ENCODE results near the gene HYAL4. TPM values are rescaled to one million over a fixed set of nuclear protein-coding genes. Genes with fewer than 3 reads are reported as not detected.

Gene HYAL4
- total RNA-seq, 4 donors from 2014 or later = 1.5 to 2.9 (median 2.2) TPM; not detected in 1

DNA sequence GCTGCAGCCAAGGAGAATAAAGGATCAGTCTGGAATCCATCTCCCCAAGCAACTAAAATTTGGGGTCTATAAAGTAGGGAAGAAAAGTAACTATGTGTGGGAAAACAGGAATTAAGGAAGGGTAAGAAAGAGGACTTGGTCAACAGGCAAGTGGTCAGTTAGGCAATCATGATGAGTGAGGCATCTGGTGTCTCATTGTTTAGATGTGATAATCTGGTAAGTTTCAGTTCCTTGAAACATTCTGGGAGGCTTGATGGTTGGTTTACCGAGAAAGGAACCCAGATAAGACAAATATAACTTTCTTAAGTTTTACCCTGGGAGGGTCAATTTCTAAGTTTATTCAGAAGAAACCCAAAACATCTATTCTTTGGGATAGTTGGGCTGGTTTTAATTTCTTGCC, 22.3 kb downstream of the HYAL4 start:
- no peak for DNase-seq (ENCODE audit: low spot score in 2 of 2)
- intact Hi-C loops (cut with DNase I; ENCODE audit: low total_unique reads) = no loop called here
- TF ChIP-seq POLR2A (IDR thresholded peaks at IDR 0.05) = no peak
- TF ChIP-seq CTCF (IDR thresholded peaks at IDR 0.05) = no peak
- WGBS, 2 donors = 76 to 86% methylated on average over 1 of the region's 1 CpG
- H3K4me3 ChIP-seq (ENCODE audit: low read depth, poor library complexity, severe bottlenecking) = no peak overlapping the region

GRCh38 chr7:123871998-123872867, 27.3 kb downstream of the HYAL4 start:
- TF ChIP-seq CTCF (IDR thresholded peaks at IDR 0.05) (no peak), POLR2A (IDR thresholded peaks at IDR 0.05) (no peak)
- intact Hi-C loops (cut with DNase I; ENCODE audit: low total_unique reads) = no loop called here
- WGBS, 2 donors = 17 to 21% methylated on average over 7 of the region's 7 CpGs
- no peak overlapping the region for H3K4me3 ChIP-seq (ENCODE audit: low read depth, poor library complexity, severe bottlenecking)
- DNase-seq (ENCODE audit: low spot score in 2 of 2) = no peak

- intact Hi-C loops (cut with DNase I; ENCODE audit: low total_unique reads) = no loop called here
- H3K4me3 ChIP-seq (ENCODE audit: low read depth, poor library complexity, severe bottlenecking) = no peak overlapping the region
- WGBS, 2 donors = 60 to 69% methylated on average over 4 of the region's 4 CpGs
- DNase-seq (ENCODE audit: low spot score in 2 of 2) = no peak
- TF ChIP-seq CTCF (IDR thresholded peaks at IDR 0.05) (no peak), POLR2A (IDR thresholded peaks at IDR 0.05) (no peak)
These were observed 27.9 kb downstream of the HYAL4 start for GRCh38 chr7:123872908-123873307.

- no peak overlapping the region for H3K4me3 ChIP-seq (ENCODE audit: low read depth, poor library complexity, severe bottlenecking)
- TF ChIP-seq CTCF (IDR thresholded peaks at IDR 0.05) = no peak
- TF ChIP-seq POLR2A (IDR thresholded peaks at IDR 0.05) = no peak
- no peak for DNase-seq (ENCODE audit: low spot score in 2 of 2)
- intact Hi-C loops (cut with DNase I; ENCODE audit: low total_unique reads) = no loop called here
- WGBS, 2 donors = 75 to 79% methylated on average over 7 of the region's 7 CpGs
These were observed 31.7 kb downstream of the HYAL4 start for GRCh38 chr7:123876557-123877256.

DNA sequence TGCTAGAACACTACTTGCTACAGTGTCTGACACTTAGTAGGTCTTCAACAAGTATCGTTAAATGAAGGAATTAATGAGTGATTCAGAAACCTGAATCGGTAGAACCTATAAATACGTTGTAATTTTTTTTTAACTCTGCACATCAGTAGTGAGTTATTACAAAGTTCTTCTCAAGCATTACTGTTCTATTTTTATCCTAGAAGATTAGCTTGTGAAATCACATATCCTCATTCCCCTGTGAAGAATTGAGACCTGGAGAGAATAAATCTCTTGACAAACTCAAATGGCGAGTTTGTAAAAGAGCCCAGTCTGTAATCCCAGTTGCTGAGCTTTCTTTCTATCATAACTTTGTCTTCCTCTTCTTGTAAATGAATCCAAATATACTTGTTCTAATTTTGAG, 34.7 kb downstream of the HYAL4 start:
- WGBS, 2 donors = 79% methylated on average over 4 of the region's 4 CpGs
- intact Hi-C loops (cut with DNase I; ENCODE audit: low total_unique reads) = no loop called here
- no peak for TF ChIP-seq POLR2A (IDR thresholded peaks at IDR 0.05)
- no peak for TF ChIP-seq CTCF (IDR thresholded peaks at IDR 0.05)
- no peak overlapping the region for H3K4me3 ChIP-seq (ENCODE audit: low read depth, poor library complexity, severe bottlenecking)
- no peak for DNase-seq (ENCODE audit: low spot score in 2 of 2)

All from lower leg skin (tissue), 4 donors.